ENCODE data around the gene FMNL2. TPM values are rescaled to one million over a fixed set of nuclear protein-coding genes. Genes with fewer than 3 reads are reported as not detected.

Gene FMNL2
- total and polyA plus RNA-seq, 2 of the 4 experiments (the other 2 are of a cell fraction) = 10.9 to 11.4 TPM

- POLR2A ChIA-PET (ENCODE audit: unreplicated experiment) = no interaction called here
Measured at GRCh38 chr2:152433289-152433688, 98.3 kb downstream of the FMNL2 start.

More at GRCh38 chr2:152433289-152433688, 98.3 kb downstream of the FMNL2 start:
- no peak overlapping the region for H4K5ac ChIP-seq (ENCODE audit: low read depth, low read length)
- H3K4me1 ChIP-seq (ENCODE audit: control insufficient read depth, insufficient read depth, low read length) = no peaks in the 10 kb centered on the region
- no peaks in the 10 kb centered on the region for H4K20me1 ChIP-seq (ENCODE audit: insufficient read depth, low read length)
- intact Hi-C loops (cut with micrococcal nuclease) (no loop called here), dilution Hi-C loops (cut with HindIII; ENCODE audit: low sequenced_read_pairs, unreplicated experiment) (no loop called here), in situ Hi-C loops (cut with MboI; ENCODE audit: low sequenced_read_pairs) (no loop called here)
- DNase-seq = no peak
- no peaks in the 10 kb centered on the region for H3K9me1 ChIP-seq (ENCODE audit: insufficient read depth, low read length)
- no peak overlapping the region for H3K27ac ChIP-seq (ENCODE audit: insufficient read depth, low read length)
- no peak overlapping the region for H3K14ac ChIP-seq (replicated peaks; ENCODE audit: low read depth, low read length)
- H3K18ac ChIP-seq (ENCODE audit: low read depth, low read length) = no peak overlapping the region
- H3K9me3 ChIP-seq (ENCODE audit: control insufficient read depth, insufficient read depth, low read length) = no peaks in the 10 kb centered on the region
- BruUV-seq (replicated peaks) = no TSS peak
- H3K56ac ChIP-seq (ENCODE audit: extremely low read depth, insufficient read depth, low read length) = no peak overlapping the region
- H2AFZ ChIP-seq (replicated peaks; ENCODE audit: low read length, poor library complexity) = no peak overlapping the region
- H2BK15ac ChIP-seq (ENCODE audit: low read depth, low read length) = no peak overlapping the region; the same call in 2 of the 3 replicates
- no peak overlapping the region for H4K91ac ChIP-seq (ENCODE audit: insufficient read depth, low read depth, low read length)
- H3K4me2 ChIP-seq (ENCODE audit: low read depth, low read length) = no peak overlapping the region
- H2AK5ac ChIP-seq (ENCODE audit: low read depth, low read length) = no peak overlapping the region
- H2BK120ac ChIP-seq (ENCODE audit: low read depth, low read length) = no peak overlapping the region
- H3K4me3 ChIP-seq (ENCODE audit: insufficient read depth, low read depth, low read length) = no peak overlapping the region
- no peak for ATAC-seq (ENCODE audit: low read depth)
- H3K27me3 ChIP-seq (ENCODE audit: control insufficient read depth, insufficient read depth, low read length) = no peaks in the 10 kb centered on the region
- H4K8ac ChIP-seq (ENCODE audit: low read depth in 2 of 2, low read length in 2 of 2) = no peak overlapping the region
- no peak overlapping the region for H3K4ac ChIP-seq (ENCODE audit: low read depth, low read length)
- no peak overlapping the region for H2BK5ac ChIP-seq (ENCODE audit: low read depth, low read length, poor library complexity, severe bottlenecking)
- 50% methylated on average over 1 of the region's 1 CpG; no CpG with 5 or more reads in 1 of the 2 experiments for WGBS, 2 experiments (ENCODE audit: extremely low coverage in 2 of 2, insufficient read length in 1 of 2)
- H3K36me3 ChIP-seq (ENCODE audit: control insufficient read depth, insufficient read depth, low read length) = no peaks in the 10 kb centered on the region
- H3K79me1 ChIP-seq (ENCODE audit: low read depth in 1 of 2, low read length in 2 of 2) = peaks cover 16 to 39% of the 10 kb centered on the region in 2 experiments; a peak in 3 of 4 replicates
- no peak overlapping the region for H3K9ac ChIP-seq (ENCODE audit: low read depth, low read length)
- H3K23ac ChIP-seq (ENCODE audit: low read depth, low read length) = peak overlapping the region; percentile 9; the same call in 1 of the 2 replicates
- no peak overlapping the region for H2BK20ac ChIP-seq (ENCODE audit: low read depth, low read length)
- TF ChIP-seq POLR2A (IDR thresholded peaks at IDR 0.05; ENCODE audit: low read depth, low read length) (no peak), MXI1 (IDR thresholded peaks at IDR 0.05; ENCODE audit: borderline replicate concordance, low read depth, low read length) (no peak), CTCF (conservative IDR thresholded peaks at IDR 0.05; ENCODE audit: low read depth, low read length) (no peak), NFE2L2 (IDR thresholded peaks at IDR 0.05; ENCODE audit: low read depth, low read length) (no peak), SMC3 (IDR thresholded peaks at IDR 0.05; ENCODE audit: low read depth, low read length) (no peak), CEBPB (IDR thresholded peaks at IDR 0.05; ENCODE audit: low read depth, low read length) (no peak), MAZ (IDR thresholded peaks at IDR 0.05; ENCODE audit: borderline replicate concordance, low read depth, low read length) (no peak), USF2 (IDR thresholded peaks at IDR 0.05; ENCODE audit: low read depth, low read length) (no peak), MAFK (IDR thresholded peaks at IDR 0.05; ENCODE audit: low read depth, low read length) (no peak), CHD1 (IDR thresholded peaks at IDR 0.05; ENCODE audit: low read depth, low read length) (no peak), BHLHE40 (IDR thresholded peaks at IDR 0.05; ENCODE audit: low read depth, low read length) (no peak), RAD21 (IDR thresholded peaks at IDR 0.05; ENCODE audit: low read length) (no peak), RFX5 (IDR thresholded peaks at IDR 0.05; ENCODE audit: low read depth, low read length) (no peak), FOS (IDR thresholded peaks at IDR 0.05; ENCODE audit: low read depth, low read length) (no peak), RCOR1 (IDR thresholded peaks at IDR 0.05; ENCODE audit: insufficient replicate concordance, low read length) (no peak)
- TF ChIP-seq, protein P1, sequence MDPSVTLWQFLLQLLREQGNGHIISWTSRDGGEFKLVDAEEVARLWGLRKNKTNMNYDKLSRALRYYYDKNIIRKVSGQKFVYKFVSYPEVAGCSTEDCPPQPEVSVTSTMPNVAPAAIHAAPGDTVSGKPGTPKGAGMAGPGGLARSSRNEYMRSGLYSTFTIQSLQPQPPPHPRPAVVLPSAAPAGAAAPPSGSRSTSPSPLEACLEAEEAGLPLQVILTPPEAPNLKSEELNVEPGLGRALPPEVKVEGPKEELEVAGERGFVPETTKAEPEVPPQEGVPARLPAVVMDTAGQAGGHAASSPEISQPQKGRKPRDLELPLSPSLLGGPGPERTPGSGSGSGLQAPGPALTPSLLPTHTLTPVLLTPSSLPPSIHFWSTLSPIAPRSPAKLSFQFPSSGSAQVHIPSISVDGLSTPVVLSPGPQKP (IDR thresholded peaks at IDR 0.05; ENCODE audit: borderline replicate concordance, low read depth, low read length) = no peak
- CTCF ChIA-PET = no interaction called here
- H2AK9ac ChIP-seq (replicated peaks; ENCODE audit: low read depth, low read length, poor library complexity) = no peak overlapping the region

All from IMR-90 (cell line).